OCI-LY7 (cell line): Measurements from ENCODE around the gene NFX1. TPM values are rescaled to one million over a fixed set of nuclear protein-coding genes. Genes with fewer than 3 reads are reported as not detected.
A peak's percentile ranks its signal among the peaks of the same experiment; 100 is the strongest.

Source experiments
- BruUV-seq: library from RNA; stranded (reverse); fragments of 400-500 nt; replicated peaks from 2 replicates; lab custom pipeline; 2021; lab: Mats Ljungman, UMichigan
- CTCF ChIA-PET: fragments of 300-600 bp; sonication (Branson Sonifier 250); formaldehyde crosslinking; loops from one replicate; lab custom pipeline; 2022; ENCODE audit warnings: antibody characterized with exemption; ENCODE audit not compliant: unreplicated experiment; lab: Charles Lee
- POLR2A ChIA-PET: fragments of 300-600 bp; sonication (Branson Sonifier 250); formaldehyde crosslinking; loops from one replicate; lab custom pipeline; 2022; ENCODE audit warnings: antibody characterized with exemption; lab: Charles Lee
- DNase-seq: peaks from one replicate; pipeline ENCODE4 v3.0.0-alpha.2; 2015; ENCODE audit warnings: low spot score
- H2AFZ ChIP-seq: fragments of 200-600 bp; sonication (generic), shearing (Covaris generic); 2 replicates; pipeline ENCODE4 v1.6.1; 2014; ENCODE audit warnings: mild to moderate bottlenecking, antibody characterized with exemption, low read length, moderate library complexity
- H3K27ac ChIP-seq: fragments of 200-600 bp; sonication (generic); 2 replicates; pipeline ENCODE4 v1.5.1; 2014; ENCODE audit warnings: mixed run types, low read depth, mild to moderate bottlenecking, moderate library complexity, low read length, inconsistent platforms; ENCODE audit not compliant: poor library complexity, severe bottlenecking
- H3K36me3 ChIP-seq: fragments of 200-600 bp; sonication (generic); 2 replicates; pipeline ENCODE4 v1.6.1; 2014; ENCODE audit warnings: mild to moderate bottlenecking, antibody characterized with exemption, low read length, moderate library complexity, mixed read lengths; ENCODE audit not compliant: insufficient read depth
- H3K4me1 ChIP-seq: fragments of 200-600 bp; sonication (generic); 2 replicates; pipeline ENCODE4 v1.5.1; 2014; ENCODE audit warnings: mild to moderate bottlenecking, low read length; ENCODE audit not compliant: insufficient read depth, poor library complexity, severe bottlenecking
- H3K4me2 ChIP-seq: fragments of 200-600 bp; sonication (generic); 2 replicates; pipeline ENCODE4 v1.6.1; 2014; ENCODE audit warnings: mild to moderate bottlenecking, low read length
- H3K4me3 ChIP-seq: fragments of 200-600 bp; sonication (generic); 2 replicates; pipeline ENCODE4 v1.5.1; 2014; ENCODE audit warnings: mild to moderate bottlenecking, low read depth, low read length; ENCODE audit not compliant: poor library complexity, severe bottlenecking
- H3K79me2 ChIP-seq: fragments of 200-600 bp; sonication (generic); 2 replicates; pipeline ENCODE4 v1.6.1; 2016; ENCODE audit warnings: low read depth, mild to moderate bottlenecking, low read length, moderate library complexity, mixed read lengths; ENCODE audit not compliant: insufficient read depth
- H3K9me2 ChIP-seq: fragments of 200-600 bp; sonication (generic); 2 replicates; pipeline ENCODE4 v1.6.1; 2016; ENCODE audit warnings: mild to moderate bottlenecking, low read length, mixed read lengths; ENCODE audit not compliant: insufficient read depth
- H3K9me3 ChIP-seq: fragments of 200-600 bp; sonication (generic); 2 replicates; pipeline ENCODE4 v1.6.1; 2014; ENCODE audit warnings: mild to moderate bottlenecking, mixed run types, low read length, mixed read lengths
- H4K20me1 ChIP-seq: fragments of 200-600 bp; sonication (generic); 2 replicates; pipeline ENCODE4 v1.6.1; 2014; ENCODE audit warnings: mild to moderate bottlenecking, antibody characterized with exemption, low read length, moderate library complexity, mixed read lengths; ENCODE audit not compliant: insufficient read depth
- EZH2phosphoT487 ChIP-seq: fragments of 200-600 bp; sonication (generic); IDR thresholded peaks from 2 replicates; pipeline ENCODE4 v1.6.1; 2018; ENCODE audit warnings: low read depth, borderline replicate concordance, mild to moderate bottlenecking, mixed run types, antibody characterized with exemption, low read length, moderate library complexity, mixed read lengths
- intact Hi-C: fragments of 100-400 bp; cut with micrococcal nuclease; formaldehyde crosslinking; loops from one replicate; pipeline ENCODE4 v1.10.0; 2022; ENCODE audit not compliant: unreplicated experiment
- total RNA-seq, 2 experiments: library from RNA; depleted of rRNA in 1 of 2; stranded (reverse); fragments of >200 nt in 1 of 2; shearing (Covaris generic) in 1 of 2; gene quantifications; 2 replicates each; pipeline ENCODE4 v1.2.3, GENCODE V29; 2014 to 2022
- TF ChIP-seq, protein P1 (sequence below): fragments of 200-600 bp; sonication (generic); conservative IDR thresholded peaks from 2 replicates; pipeline ENCODE4 v1.5.1; 2014; ENCODE audit warnings: mild to moderate bottlenecking, antibody characterized with exemption, low read length, moderate library complexity, mixed read lengths

Gene NFX1
- total RNA-seq, 2 experiments from 2014 or later = 32.3 to 58.3 TPM

DNA sequence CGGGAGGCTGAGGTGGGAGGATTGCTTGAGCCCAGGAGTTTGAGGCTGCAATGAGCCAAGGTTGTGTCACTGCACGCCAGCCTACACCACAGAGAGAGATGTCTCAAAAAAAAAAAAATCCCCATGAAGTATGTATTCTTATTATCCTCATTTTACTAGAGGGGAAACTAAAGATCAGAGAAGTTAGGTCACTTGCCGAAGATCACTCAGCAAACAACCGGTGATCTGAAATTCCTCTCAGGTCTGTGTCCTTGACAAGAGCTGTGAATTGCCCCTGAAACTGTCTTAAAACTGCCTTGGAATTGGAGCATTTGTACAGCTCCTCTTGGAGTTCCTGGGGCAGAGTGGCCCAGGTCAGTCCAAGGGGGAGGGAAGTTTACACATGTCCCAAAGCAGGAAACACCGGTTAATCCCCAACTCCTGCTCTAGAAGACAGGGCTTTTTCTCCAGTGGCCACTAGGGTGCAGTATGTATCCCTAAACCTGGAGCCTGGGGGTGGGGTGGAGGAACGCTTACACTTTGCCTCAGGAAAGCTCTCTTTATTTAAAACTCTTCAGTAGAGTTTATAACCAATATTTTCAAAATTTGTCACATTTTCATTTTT, 84.4 kb downstream of the NFX1 start:
- Histone ChIP-seq H2AFZ (no peak overlapping the region), H3K79me2 (no peaks in the 10 kb centered on the region), H3K4me3 (no peak overlapping the region), H3K4me1 (no peaks in the 10 kb centered on the region), H3K9me2 (no peaks in the 10 kb centered on the region), H3K4me2 (no peak overlapping the region), H3K36me3 (peaks cover 18% of the 10 kb centered on the region), H3K27ac (no peak overlapping the region), H4K20me1 (no peaks in the 10 kb centered on the region), H3K9me3 (no peaks in the 10 kb centered on the region)
- no TSS peak for BruUV-seq
- intact Hi-C loops = loop anchor here (5.0 kb wide), 1 partner anchor 87 kb away; no protein-coding TSS in a partner anchor
- DNase-seq = peak; percentile 80
- ChIA-PET CTCF (interaction anchor here (2.3 kb wide), 1 partner anchor 78 kb away, joined by 9 read pairs; no protein-coding TSS in a partner anchor), POLR2A (interaction anchor here (0.5 to 1.2 kb wide), 5 partner anchors 63 to 374 kb away, joined by 3 to 4 read pairs (median 3); partner anchors contain the start of gene NFX1)
- TF ChIP-seq EZH2phosphoT487 = no peak
- TF ChIP-seq, protein P1, sequence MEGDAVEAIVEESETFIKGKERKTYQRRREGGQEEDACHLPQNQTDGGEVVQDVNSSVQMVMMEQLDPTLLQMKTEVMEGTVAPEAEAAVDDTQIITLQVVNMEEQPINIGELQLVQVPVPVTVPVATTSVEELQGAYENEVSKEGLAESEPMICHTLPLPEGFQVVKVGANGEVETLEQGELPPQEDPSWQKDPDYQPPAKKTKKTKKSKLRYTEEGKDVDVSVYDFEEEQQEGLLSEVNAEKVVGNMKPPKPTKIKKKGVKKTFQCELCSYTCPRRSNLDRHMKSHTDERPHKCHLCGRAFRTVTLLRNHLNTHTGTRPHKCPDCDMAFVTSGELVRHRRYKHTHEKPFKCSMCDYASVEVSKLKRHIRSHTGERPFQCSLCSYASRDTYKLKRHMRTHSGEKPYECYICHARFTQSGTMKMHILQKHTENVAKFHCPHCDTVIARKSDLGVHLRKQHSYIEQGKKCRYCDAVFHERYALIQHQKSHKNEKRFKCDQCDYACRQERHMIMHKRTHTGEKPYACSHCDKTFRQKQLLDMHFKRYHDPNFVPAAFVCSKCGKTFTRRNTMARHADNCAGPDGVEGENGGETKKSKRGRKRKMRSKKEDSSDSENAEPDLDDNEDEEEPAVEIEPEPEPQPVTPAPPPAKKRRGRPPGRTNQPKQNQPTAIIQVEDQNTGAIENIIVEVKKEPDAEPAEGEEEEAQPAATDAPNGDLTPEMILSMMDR = peak; percentile 94

DNA sequence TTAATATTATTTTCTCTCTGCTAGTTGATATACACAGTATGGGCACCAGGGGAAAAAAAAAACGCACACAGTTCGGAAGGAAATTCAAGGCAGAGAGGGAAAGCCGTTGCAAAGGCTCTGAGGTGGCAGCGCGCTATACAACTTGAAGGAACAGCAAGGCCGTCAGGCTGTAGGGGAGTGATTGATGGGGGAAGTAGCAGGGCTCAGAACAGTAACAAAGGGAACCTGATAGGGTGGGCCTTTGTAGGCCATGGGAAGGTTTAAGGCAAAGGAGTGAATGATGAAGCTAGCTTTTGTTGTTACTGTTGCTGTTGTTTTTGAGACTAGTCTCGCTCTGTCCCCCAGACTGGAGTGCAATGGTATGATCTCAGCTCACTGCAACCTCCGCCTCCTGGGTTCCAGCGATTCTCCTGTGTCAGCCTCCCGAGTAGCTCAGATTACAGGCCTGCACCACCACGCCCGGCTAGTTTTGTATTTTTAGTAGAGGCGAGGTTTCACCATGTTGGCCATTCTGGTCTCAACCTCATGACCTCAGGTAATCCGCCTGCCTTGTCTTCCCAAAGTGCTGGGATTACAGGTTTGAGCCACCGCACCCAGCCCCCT, 85.0 kb downstream of the NFX1 start:
- Histone ChIP-seq H3K4me2 (no peak overlapping the region), H3K9me3 (no peaks in the 10 kb centered on the region), H2AFZ (no peak overlapping the region), H4K20me1 (no peaks in the 10 kb centered on the region), H3K27ac (no peak overlapping the region), H3K9me2 (no peaks in the 10 kb centered on the region), H3K4me1 (no peaks in the 10 kb centered on the region), H3K4me3 (no peak overlapping the region), H3K36me3 (peaks cover 12% of the 10 kb centered on the region), H3K79me2 (no peaks in the 10 kb centered on the region)
- CTCF ChIA-PET = interaction anchor here (2.3 kb wide), 1 partner anchor 78 kb away, joined by 9 read pairs; no protein-coding TSS in a partner anchor
- intact Hi-C loops = no loop called here
- DNase-seq = no peak
- POLR2A ChIA-PET = interaction anchor here (0.5 to 1.2 kb wide), 5 partner anchors 63 to 374 kb away, joined by 3 to 4 read pairs (median 3); partner anchors contain the start of gene NFX1
- BruUV-seq = no TSS peak
- no peak for TF ChIP-seq EZH2phosphoT487
- TF ChIP-seq, protein P1 = 0 out of 2 replicates have a peak, but pooled peaks have one; percentile 56
